Measurements from ENCODE around the gene NADSYN1.

Gene NADSYN1

DNA sequence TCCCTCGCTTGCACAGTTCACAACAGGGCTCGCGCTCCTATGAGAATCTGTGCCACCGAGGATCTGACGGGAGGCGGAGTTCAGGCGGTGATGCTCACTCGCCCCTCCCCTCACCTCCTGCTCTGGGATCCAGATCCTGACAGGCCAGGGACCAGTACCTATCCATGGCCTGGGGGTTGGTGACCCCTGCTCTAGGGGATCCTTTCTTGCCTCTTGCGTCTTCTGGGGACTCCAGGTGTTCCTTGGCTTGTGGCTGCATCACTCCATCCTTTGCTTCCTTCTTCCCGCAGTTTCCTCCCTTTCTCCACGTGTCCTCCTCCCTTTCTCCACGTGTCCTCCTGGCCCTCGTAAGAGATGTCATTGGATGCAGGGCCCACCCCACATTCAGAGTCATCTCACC is 43.4 kb downstream of the NADSYN1 start:
- Histone ChIP-seq H3K4me2 (ENCODE audit: low read depth, low read length, poor library complexity, severe bottlenecking) (no peak overlapping the region), H3K79me2 (ENCODE audit: insufficient read depth, low read length) (no peaks in the 10 kb centered on the region), H3K9me3 (ENCODE audit: insufficient read depth, low read length) (no peaks in the 10 kb centered on the region), H3K4me3 (ENCODE audit: insufficient read depth, low read length, poor library complexity, severe bottlenecking) (no peak overlapping the region), H3K27ac (ENCODE audit: low read depth, low read length) (no peak overlapping the region), H2AFZ (ENCODE audit: low read depth, low read length, severe bottlenecking) (no peak overlapping the region), H3K36me3 (ENCODE audit: low read length) (no peaks in the 10 kb centered on the region; the same call in 1 of the 2 replicates), H3K27me3 (ENCODE audit: low read length) (no peaks in the 10 kb centered on the region), H3K9me2 (replicated peaks; ENCODE audit: insufficient read depth, low read length) (no peaks in the 10 kb centered on the region), H3F3A (ENCODE audit: insufficient read depth) (no peaks in the 10 kb centered on the region), H4K20me1 (ENCODE audit: low read depth, low read length) (no peaks in the 10 kb centered on the region), H3K9ac (ENCODE audit: low read length) (no peak overlapping the region)
- TF ChIP-seq, protein P1, sequence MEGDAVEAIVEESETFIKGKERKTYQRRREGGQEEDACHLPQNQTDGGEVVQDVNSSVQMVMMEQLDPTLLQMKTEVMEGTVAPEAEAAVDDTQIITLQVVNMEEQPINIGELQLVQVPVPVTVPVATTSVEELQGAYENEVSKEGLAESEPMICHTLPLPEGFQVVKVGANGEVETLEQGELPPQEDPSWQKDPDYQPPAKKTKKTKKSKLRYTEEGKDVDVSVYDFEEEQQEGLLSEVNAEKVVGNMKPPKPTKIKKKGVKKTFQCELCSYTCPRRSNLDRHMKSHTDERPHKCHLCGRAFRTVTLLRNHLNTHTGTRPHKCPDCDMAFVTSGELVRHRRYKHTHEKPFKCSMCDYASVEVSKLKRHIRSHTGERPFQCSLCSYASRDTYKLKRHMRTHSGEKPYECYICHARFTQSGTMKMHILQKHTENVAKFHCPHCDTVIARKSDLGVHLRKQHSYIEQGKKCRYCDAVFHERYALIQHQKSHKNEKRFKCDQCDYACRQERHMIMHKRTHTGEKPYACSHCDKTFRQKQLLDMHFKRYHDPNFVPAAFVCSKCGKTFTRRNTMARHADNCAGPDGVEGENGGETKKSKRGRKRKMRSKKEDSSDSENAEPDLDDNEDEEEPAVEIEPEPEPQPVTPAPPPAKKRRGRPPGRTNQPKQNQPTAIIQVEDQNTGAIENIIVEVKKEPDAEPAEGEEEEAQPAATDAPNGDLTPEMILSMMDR (IDR thresholded peaks at IDR 0.05; ENCODE audit: insufficient read depth, low read length, poor library complexity, severe bottlenecking), result no peak
- TF ChIP-seq EZH2phosphoT487 (conservative IDR thresholded peaks at IDR 0.05; ENCODE audit: low read length), result no peak

DNA sequence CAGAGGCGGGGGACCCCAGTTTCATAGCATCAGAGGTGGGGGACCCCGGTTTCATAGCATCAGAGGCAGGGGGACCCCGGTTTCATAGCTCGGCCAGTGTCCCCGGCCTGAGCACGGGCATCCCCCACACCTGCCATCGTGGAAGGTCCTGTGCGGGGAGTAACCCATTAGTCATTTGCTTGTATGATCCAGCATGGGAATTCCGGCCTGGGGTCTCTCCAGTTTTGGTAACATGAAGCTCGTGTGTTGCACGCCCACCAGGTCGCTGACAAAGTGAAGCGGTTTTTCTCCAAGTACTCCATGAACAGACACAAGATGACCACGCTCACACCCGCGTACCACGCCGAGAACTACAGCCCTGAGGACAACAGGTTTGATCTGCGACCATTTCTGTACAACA is 45.1 kb downstream of the NADSYN1 start:
- Histone ChIP-seq H3K27ac (ENCODE audit: low read depth, low read length) (no peak overlapping the region), H3K27me3 (ENCODE audit: low read length) (no peaks in the 10 kb centered on the region), H3F3A (ENCODE audit: insufficient read depth) (no peaks in the 10 kb centered on the region), H3K79me2 (ENCODE audit: insufficient read depth, low read length) (no peaks in the 10 kb centered on the region), H3K4me2 (ENCODE audit: low read depth, low read length, poor library complexity, severe bottlenecking) (no peak overlapping the region), H2AFZ (ENCODE audit: low read depth, low read length, severe bottlenecking) (no peak overlapping the region), H3K4me3 (ENCODE audit: insufficient read depth, low read length, poor library complexity, severe bottlenecking) (no peak overlapping the region), H3K9me2 (replicated peaks; ENCODE audit: insufficient read depth, low read length) (no peaks in the 10 kb centered on the region), H4K20me1 (ENCODE audit: low read depth, low read length) (no peaks in the 10 kb centered on the region), H3K9ac (ENCODE audit: low read length) (no peak overlapping the region), H3K36me3 (ENCODE audit: low read length) (no peaks in the 10 kb centered on the region; the same call in 1 of the 2 replicates), H3K9me3 (ENCODE audit: insufficient read depth, low read length) (no peaks in the 10 kb centered on the region)
- no peak for TF ChIP-seq EZH2phosphoT487 (conservative IDR thresholded peaks at IDR 0.05; ENCODE audit: low read length)
- TF ChIP-seq, protein P1 (IDR thresholded peaks at IDR 0.05; ENCODE audit: insufficient read depth, low read length, poor library complexity, severe bottlenecking), result no peak

DNA sequence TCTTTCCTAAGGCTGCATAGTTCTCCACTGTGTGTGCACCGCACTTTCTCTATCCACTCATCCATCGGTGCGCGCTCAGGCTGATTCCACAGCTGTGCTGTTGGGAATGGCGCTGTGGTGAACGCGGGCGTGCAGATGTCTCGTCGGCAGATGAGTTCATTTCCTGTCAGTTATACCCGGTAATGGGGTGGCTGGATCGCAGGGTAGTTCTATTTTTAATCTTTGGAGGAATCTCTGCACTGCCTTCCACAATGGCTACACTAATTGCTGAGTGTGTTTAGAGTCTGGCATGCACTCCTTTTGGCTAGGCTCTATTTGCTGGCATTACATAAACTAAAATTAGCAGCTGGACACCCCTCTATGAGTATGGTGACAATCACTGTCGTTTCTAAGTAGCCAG is 46.1 kb downstream of the NADSYN1 start:
- Histone ChIP-seq H3K27ac (ENCODE audit: low read depth, low read length) (no peak overlapping the region), H3K36me3 (ENCODE audit: low read length) (no peaks in the 10 kb centered on the region; the same call in 1 of the 2 replicates), H3K4me3 (ENCODE audit: insufficient read depth, low read length, poor library complexity, severe bottlenecking) (no peak overlapping the region)

More for the DNA sequence above, 46.1 kb downstream of the NADSYN1 start:
- Histone ChIP-seq H3K9me2 (replicated peaks; ENCODE audit: insufficient read depth, low read length) (no peaks in the 10 kb centered on the region), H3K9ac (ENCODE audit: low read length) (no peak overlapping the region), H3F3A (ENCODE audit: insufficient read depth) (no peaks in the 10 kb centered on the region), H3K79me2 (ENCODE audit: insufficient read depth, low read length) (no peaks in the 10 kb centered on the region), H4K20me1 (ENCODE audit: low read depth, low read length) (no peaks in the 10 kb centered on the region), H3K9me3 (ENCODE audit: insufficient read depth, low read length) (no peaks in the 10 kb centered on the region), H3K4me2 (ENCODE audit: low read depth, low read length, poor library complexity, severe bottlenecking) (no peak overlapping the region), H3K27me3 (ENCODE audit: low read length) (no peaks in the 10 kb centered on the region), H2AFZ (ENCODE audit: low read depth, low read length, severe bottlenecking) (no peak overlapping the region)
- TF ChIP-seq, protein P1 (IDR thresholded peaks at IDR 0.05; ENCODE audit: insufficient read depth, low read length, poor library complexity, severe bottlenecking), result no peak
- no peak for TF ChIP-seq EZH2phosphoT487 (conservative IDR thresholded peaks at IDR 0.05; ENCODE audit: low read length)

Data from SU-DHL-6 (cell line).